ENCODE results near the gene OSBPL9. TPM values are rescaled to one million over a fixed set of nuclear protein-coding genes. Genes with fewer than 3 reads are reported as not detected.
"Not testable (repeated sequence)": the region's sequence is repeated elsewhere in the genome, so short reads cannot be mapped to it uniquely, and the experiment has no call there.

OSBPL9 gene
- total RNA-seq, 1 experiment from 2014 or later: 188 TPM

DNA sequence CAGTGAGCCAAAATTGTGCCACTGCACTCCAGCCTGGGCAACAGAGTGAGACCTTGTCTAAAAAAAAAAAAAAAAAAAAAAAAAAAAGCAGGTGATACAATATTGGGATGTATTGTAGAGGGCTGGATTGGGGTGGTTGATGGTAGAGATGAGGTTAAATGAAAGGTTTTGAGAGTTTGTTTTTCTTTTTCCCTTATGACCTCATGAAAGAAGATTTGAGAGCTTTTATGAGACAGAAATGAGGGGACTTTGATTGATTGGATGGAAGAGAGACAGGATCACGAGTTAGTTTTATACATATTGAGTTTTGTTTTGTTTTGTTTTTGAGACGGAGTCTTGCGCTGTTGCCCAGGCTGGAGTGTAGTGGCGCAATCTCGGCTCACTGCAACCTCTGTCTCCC is 27.1 kb downstream of the OSBPL9 start:
- Histone ChIP-seq H2AFZ (no peak overlapping the region), H3K79me2 (ENCODE audit: low read depth) (peaks cover 95% of the 10 kb centered on the region), H3K4me3 (no peak overlapping the region), H3K27me3 (ENCODE audit: insufficient read depth, low read depth) (no peaks in the 10 kb centered on the region), H3K36me3 (ENCODE audit: low read depth) (peaks cover 16% of the 10 kb centered on the region), H3F3A (ENCODE audit: insufficient read depth, low read depth) (peaks cover 36% of the 10 kb centered on the region), H3K9me2 (ENCODE audit: insufficient read depth) (no peaks in the 10 kb centered on the region), H3K9me3 (ENCODE audit: insufficient read depth, low read depth) (no peaks in the 10 kb centered on the region), H4K20me1 (ENCODE audit: insufficient read depth) (no peaks in the 10 kb centered on the region), H3K27ac (0 out of 2 replicates have a peak overlapping the region, but pooled peaks have one; percentile 8), H3K4me1 (replicated peaks; ENCODE audit: insufficient read depth) (peaks cover 52% of the 10 kb centered on the region), H3K4me2 (no peak overlapping the region)
- no TSS peak for BruUV-seq (replicated peaks)
- POLR2A ChIA-PET (ENCODE audit: unreplicated experiment): interaction anchor here (0.6 to 0.7 kb wide), 2 partner anchors 77 to 225 kb away, joined by 3 to 26 read pairs; no protein-coding TSS in a partner anchor
- no peak for DNase-seq
- TF ChIP-seq EZH2 (IDR thresholded peaks at IDR 0.05; ENCODE audit: low read depth): no peak
- TF ChIP-seq, protein P1, sequence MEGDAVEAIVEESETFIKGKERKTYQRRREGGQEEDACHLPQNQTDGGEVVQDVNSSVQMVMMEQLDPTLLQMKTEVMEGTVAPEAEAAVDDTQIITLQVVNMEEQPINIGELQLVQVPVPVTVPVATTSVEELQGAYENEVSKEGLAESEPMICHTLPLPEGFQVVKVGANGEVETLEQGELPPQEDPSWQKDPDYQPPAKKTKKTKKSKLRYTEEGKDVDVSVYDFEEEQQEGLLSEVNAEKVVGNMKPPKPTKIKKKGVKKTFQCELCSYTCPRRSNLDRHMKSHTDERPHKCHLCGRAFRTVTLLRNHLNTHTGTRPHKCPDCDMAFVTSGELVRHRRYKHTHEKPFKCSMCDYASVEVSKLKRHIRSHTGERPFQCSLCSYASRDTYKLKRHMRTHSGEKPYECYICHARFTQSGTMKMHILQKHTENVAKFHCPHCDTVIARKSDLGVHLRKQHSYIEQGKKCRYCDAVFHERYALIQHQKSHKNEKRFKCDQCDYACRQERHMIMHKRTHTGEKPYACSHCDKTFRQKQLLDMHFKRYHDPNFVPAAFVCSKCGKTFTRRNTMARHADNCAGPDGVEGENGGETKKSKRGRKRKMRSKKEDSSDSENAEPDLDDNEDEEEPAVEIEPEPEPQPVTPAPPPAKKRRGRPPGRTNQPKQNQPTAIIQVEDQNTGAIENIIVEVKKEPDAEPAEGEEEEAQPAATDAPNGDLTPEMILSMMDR (conservative IDR thresholded peaks at IDR 0.05): no peak
- intact Hi-C loops (cut with micrococcal nuclease; ENCODE audit: unreplicated experiment): no loop called here
- CTCF ChIA-PET: no interaction called here

DNA sequence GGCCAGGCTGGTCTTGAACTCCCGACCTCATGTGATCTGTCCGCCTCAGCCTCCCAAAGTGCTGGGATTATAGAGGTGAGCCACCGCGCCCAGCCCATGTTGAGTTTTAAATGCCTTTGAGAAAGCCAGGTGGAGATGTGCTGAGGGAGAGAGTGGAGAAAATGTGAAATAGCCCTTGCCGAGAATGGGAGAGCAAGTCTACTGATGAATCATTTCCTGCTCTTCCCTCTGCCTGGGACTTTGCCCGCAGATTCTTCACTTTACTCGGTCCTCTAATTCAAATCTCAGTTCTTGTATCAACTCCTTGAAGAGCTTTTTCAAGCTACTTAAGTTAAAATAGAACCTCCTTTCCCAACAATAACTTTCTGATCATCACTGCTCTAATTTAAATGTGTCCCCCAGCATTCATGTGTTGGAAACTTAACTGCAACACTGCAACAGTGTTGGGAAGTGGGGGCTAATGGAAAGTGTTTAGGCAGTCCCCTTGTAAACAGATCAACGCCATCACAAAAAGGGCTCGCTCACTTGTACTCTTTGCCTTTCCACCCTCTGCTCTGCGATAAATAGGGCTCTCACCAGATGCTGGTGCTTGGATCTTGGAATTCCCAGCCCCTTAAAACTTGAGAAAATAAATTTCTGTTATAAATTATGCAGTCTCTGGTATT is 27.8 kb downstream of the OSBPL9 start:
- H3F3A ChIP-seq (ENCODE audit: insufficient read depth, low read depth): peaks cover 41% of the 10 kb centered on the region
- no peak overlapping the region for H2AFZ ChIP-seq
- TF ChIP-seq, protein P1 (conservative IDR thresholded peaks at IDR 0.05): no peak
- no peak for TF ChIP-seq EZH2 (IDR thresholded peaks at IDR 0.05; ENCODE audit: low read depth)
- no peak overlapping the region for H3K4me2 ChIP-seq
- H3K27ac ChIP-seq: 0 out of 2 replicates have a peak overlapping the region, but pooled peaks have one; percentile 8
- H3K36me3 ChIP-seq (ENCODE audit: low read depth): peaks cover 11% of the 10 kb centered on the region
- peak in 1 of 2 experiments; percentile 40 for DNase-seq
- ChIA-PET CTCF (no interaction called here), POLR2A (ENCODE audit: unreplicated experiment) (no interaction called here)
- H3K4me3 ChIP-seq: no peak overlapping the region
- no peaks in the 10 kb centered on the region for H3K27me3 ChIP-seq (ENCODE audit: insufficient read depth, low read depth)
- H3K4me1 ChIP-seq (replicated peaks; ENCODE audit: insufficient read depth): peaks cover 53% of the 10 kb centered on the region
- no TSS peak for BruUV-seq (replicated peaks)
- no peaks in the 10 kb centered on the region for H3K9me2 ChIP-seq (ENCODE audit: insufficient read depth)
- no peaks in the 10 kb centered on the region for H4K20me1 ChIP-seq (ENCODE audit: insufficient read depth)
- no peaks in the 10 kb centered on the region for H3K9me3 ChIP-seq (ENCODE audit: insufficient read depth, low read depth)
- intact Hi-C loops (cut with micrococcal nuclease; ENCODE audit: unreplicated experiment): no loop called here
- H3K79me2 ChIP-seq (ENCODE audit: low read depth): peaks cover 95% of the 10 kb centered on the region

DNA sequence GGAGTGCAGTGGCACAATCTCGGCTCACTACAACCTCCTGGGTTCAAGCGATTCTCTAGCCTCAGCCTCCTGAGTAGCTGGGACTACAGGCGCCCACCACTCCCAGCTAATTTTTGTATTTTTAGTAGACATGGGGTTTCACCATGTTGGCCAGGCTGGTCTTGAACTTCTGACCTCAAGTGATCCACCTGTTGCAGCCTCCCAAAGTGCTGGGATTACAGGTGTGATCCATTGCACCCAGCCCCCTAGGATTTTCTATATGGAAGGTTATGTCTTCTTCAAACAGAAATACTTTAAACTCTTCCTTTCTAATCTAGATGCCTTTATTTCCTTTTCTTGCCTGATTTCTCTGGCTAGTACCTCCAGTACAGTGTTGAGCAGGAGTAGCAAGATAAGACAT is 29.7 kb downstream of the OSBPL9 start:
- peaks cover 17% of the 10 kb centered on the region for H3K36me3 ChIP-seq (ENCODE audit: low read depth)
- peaks cover 66% of the 10 kb centered on the region for H3K4me1 ChIP-seq (replicated peaks; ENCODE audit: insufficient read depth)
- peaks cover 47% of the 10 kb centered on the region for H3F3A ChIP-seq (ENCODE audit: insufficient read depth, low read depth)
- POLR2A ChIA-PET (ENCODE audit: unreplicated experiment); H2AFZ ChIP-seq; H3K9me2 ChIP-seq (ENCODE audit: insufficient read depth); H3K27me3 ChIP-seq (ENCODE audit: insufficient read depth, low read depth); H4K20me1 ChIP-seq (ENCODE audit: insufficient read depth); CTCF ChIA-PET; BruUV-seq (replicated peaks); intact Hi-C loops (cut with micrococcal nuclease; ENCODE audit: unreplicated experiment); H3K9me3 ChIP-seq (ENCODE audit: insufficient read depth, low read depth); H3K4me2 ChIP-seq; H3K4me3 ChIP-seq; DNase-seq: not testable (repeated sequence)
- H3K27ac ChIP-seq: peak overlapping the region; percentile 78; the same call in 1 of the 2 replicates
- peaks cover 95% of the 10 kb centered on the region for H3K79me2 ChIP-seq (ENCODE audit: low read depth)
